Bronchial epithelial cell (primary cell): ENCODE measurements around the gene SF3A1. TPM values are rescaled to one million over a fixed set of nuclear protein-coding genes. Genes with fewer than 3 reads are reported as not detected.

ENCODE experiments used
- DNase-seq: peaks from one replicate; pipeline ENCODE4 v3.0.0-alpha.2; 2010; ENCODE audit warnings: low read depth
- FAIRE-seq: peaks from 2 replicates; lab custom pipeline; 2011; peaks lifted over from hg19 to GRCh38; lab: Jason Lieb, UNC
- H3K27me3 ChIP-seq: 2 replicates; pipeline ENCODE4 v1.5.1; 2011; ENCODE audit warnings: low read length; ENCODE audit not compliant: control insufficient read depth, insufficient read depth
- H3K36me3 ChIP-seq: 2 replicates; pipeline ENCODE4 v1.5.1; 2011; ENCODE audit warnings: low read length; ENCODE audit not compliant: control insufficient read depth, insufficient read depth
- H3K4me3 ChIP-seq: 2 replicates; pipeline ENCODE4 v1.5.1; 2011; ENCODE audit warnings: mild to moderate bottlenecking, low read depth, low read length, control low read depth
- CTCF ChIP-seq: IDR thresholded peaks from 2 replicates; pipeline ENCODE4 v1.5.1; 2011; ENCODE audit warnings: mild to moderate bottlenecking, moderate library complexity, low read length, control low read depth, inconsistent platforms; ENCODE audit not compliant: insufficient read depth, severe bottlenecking
- total RNA-seq: library from RNA; depleted of rRNA; stranded (reverse); fragments of >200 nt; gene quantifications from 2 replicates; pipeline ENCODE4 v1.2.1, GENCODE V29; 2014

The SF3A1 gene
- total RNA-seq, 1 donor from 2014 or later = 17.9 TPM

- peaks cover 3% of the 10 kb centered on the region for H3K36me3 ChIP-seq
- no peak for TF ChIP-seq CTCF
- H3K27me3 ChIP-seq = no peaks in the 10 kb centered on the region
- peak; percentile 42 for DNase-seq
- no peak for FAIRE-seq
- H3K4me3 ChIP-seq = no peak overlapping the region
Observed at GRCh38 chr22:30305906-30306626, 50.6 kb downstream of the SF3A1 start.

GRCh38 chr22:30305519-30305905 is 51.2 kb downstream of the SF3A1 start:
- Histone ChIP-seq H3K36me3 (peaks cover 5% of the 10 kb centered on the region), H3K27me3 (no peaks in the 10 kb centered on the region), H3K4me3 (no peak overlapping the region)
- no peak for FAIRE-seq
- no peak for TF ChIP-seq CTCF
- no peak for DNase-seq

GRCh38 chr22:30304495-30305244 is 52.0 kb downstream of the SF3A1 start:
- no peaks in the 10 kb centered on the region for H3K27me3 ChIP-seq
- no peak for TF ChIP-seq CTCF
- peaks cover 5% of the 10 kb centered on the region for H3K36me3 ChIP-seq
- DNase-seq = peak; percentile 78
- H3K4me3 ChIP-seq = no peak overlapping the region
- peak; percentile 7 for FAIRE-seq

GRCh38 chr22:30302810-30303138 is 53.9 kb downstream of the SF3A1 start:
- Histone ChIP-seq H3K4me3 (no peak overlapping the region), H3K36me3 (peaks cover 5% of the 10 kb centered on the region), H3K27me3 (no peaks in the 10 kb centered on the region)
- DNase-seq (peak; percentile 29), FAIRE-seq (no peak)
- no peak for TF ChIP-seq CTCF

- peak; percentile 77 for DNase-seq
- Histone ChIP-seq H3K36me3 (peaks cover 5% of the 10 kb centered on the region), H3K4me3 (no peak overlapping the region), H3K27me3 (no peaks in the 10 kb centered on the region)
- TF ChIP-seq CTCF = no peak
- FAIRE-seq = peak; percentile 83
Observed at GRCh38 chr22:30301995-30302809, 54.5 kb downstream of the SF3A1 start.
